Upper lobe of left lung (tissue), 6 donors: ENCODE measurements around the gene AQP12B. TPM values are rescaled to one million over a fixed set of nuclear protein-coding genes. Genes with fewer than 3 reads are reported as not detected.

Experiments
- ATAC-seq, 2 donors: fragments of 200-7000 bp; cut with Tn5 transposase; one replicate each; pipeline ENCODE4 v1.9.1; 2022; ENCODE audit warnings: mild to moderate bottlenecking in 2 of 2, moderate library complexity in 2 of 2; ENCODE audit not compliant: low FRiP score in 2 of 2
- DNase-seq, 2 donors: peaks; one replicate each; pipeline ENCODE4 v3.0.0-alpha.2; 2019 to 2020
- H3K27ac ChIP-seq, 4 donors: fragments of 200-600 bp; sonication (generic); one replicate each; pipeline ENCODE4 v1.5.1; 2016 to 2019
- H3K27me3 ChIP-seq, 4 donors: fragments of 200-600 bp; sonication (generic); one replicate each; pipeline ENCODE4 v1.5.1; 2017 to 2019
- H3K36me3 ChIP-seq, 4 donors: fragments of 200-600 bp; sonication (generic); one replicate each; pipeline ENCODE4 v1.5.1; 2016 to 2019
- H3K4me1 ChIP-seq, 4 donors: fragments of 200-600 bp; sonication (generic); one replicate each; pipeline ENCODE4 v1.5.1; 2018 to 2019
- H3K4me3 ChIP-seq, 4 donors: fragments of 200-600 bp; sonication (generic); one replicate each; pipeline ENCODE4 v1.5.1; 2017 to 2019; ENCODE audit warnings: mild to moderate bottlenecking in 2 of 4, moderate library complexity in 1 of 4
- H3K9me3 ChIP-seq, 4 donors: fragments of 200-600 bp; sonication (generic); one replicate each; pipeline ENCODE4 v1.5.1; 2018 to 2019
- CTCF ChIP-seq, 6 experiments: fragments of 450-650 bp in 4 of 6; fragments of 200-600 bp in 2 of 6; sonication (generic) in 2 of 6; IDR thresholded peaks; one replicate each; pipeline ENCODE4 v1.5.1; 2016 to 2019; ENCODE audit warnings: antibody characterized with exemption in 6 of 6
- EP300 ChIP-seq, 4 donors: sonication (generic); formaldehyde crosslinking; IDR thresholded peaks; one replicate each; pipeline ENCODE4 v1.5.1; 2017; ENCODE audit warnings: antibody characterized with exemption in 4 of 4, control low read depth in 2 of 4
- POLR2A ChIP-seq, 4 donors: fragments of 450-650 bp; IDR thresholded peaks; one replicate each; pipeline ENCODE4 v1.5.1; 2016 to 2017; ENCODE audit warnings: antibody characterized with exemption in 4 of 4, mild to moderate bottlenecking in 2 of 4
- POLR2AphosphoS5 ChIP-seq, 2 donors: sonication (generic); formaldehyde crosslinking; IDR thresholded peaks; one replicate each; pipeline ENCODE4 v1.5.1; 2017; ENCODE audit warnings: antibody characterized with exemption in 2 of 2
- WGBS, 2 donors: methylation state at CpG; one replicate each; pipeline ENCODE4 v1.1.5; 2017 to 2018; 5-methylcytosine and 5-hydroxymethylcytosine counted together
- total RNA-seq, 6 donors: library from RNA; depleted of rRNA in 4 of 6; stranded (reverse); fragments of >200 nt in 4 of 6; gene quantifications; one replicate each; pipeline versions ENCODE4 v1.1.0 to v1.2.1, GENCODE V29; 2016 to 2021
- donor health status: DM: no; HTN: no; CAD: no; lungs with moderate emphysema.
- donor health status: DM: no; HTN: yes; CAD: no; lungs with severe emphysema.

Gene AQP12B
- total RNA-seq, 6 donors from 2014 or later: not detected

GRCh38 chr2:240645346-240645745 lies 37.3 kb downstream of the AQP12B start:
- DNase-seq: peak in 1 of 2 donors; percentile 47
- no peaks in the 10 kb centered on the region for H3K27me3 ChIP-seq
- no peaks in the 10 kb centered on the region for H3K9me3 ChIP-seq
- TF ChIP-seq EP300 (IDR thresholded peaks at IDR 0.05): no peak
- TF ChIP-seq POLR2AphosphoS5 (IDR thresholded peaks at IDR 0.05): no peak
- TF ChIP-seq POLR2A (IDR thresholded peaks at IDR 0.05): no peak
- TF ChIP-seq CTCF (IDR thresholded peaks at IDR 0.05): no peak
- H3K27ac ChIP-seq: no peak overlapping the region
- 85 to 93% methylated on average over 3 to 10 of the region's 10 CpGs for WGBS, 2 donors
- no peak for ATAC-seq
- H3K4me1 ChIP-seq: no peaks in the 10 kb centered on the region
- H3K4me3 ChIP-seq: no peak overlapping the region
- no peaks in the 10 kb centered on the region for H3K36me3 ChIP-seq

- Histone ChIP-seq H3K4me3 (no peak overlapping the region), H3K4me1 (no peaks in the 10 kb centered on the region), H3K9me3 (no peaks in the 10 kb centered on the region), H3K36me3 (no peaks in the 10 kb centered on the region), H3K27me3 (no peaks in the 10 kb centered on the region), H3K27ac (no peak overlapping the region)
- ATAC-seq (no peak), DNase-seq (peak in 1 of 2 donors; percentile 52)
- WGBS, 2 donors: 0 to 58% methylated on average over 1 to 8 of the region's 8 CpGs
- TF ChIP-seq CTCF (IDR thresholded peaks at IDR 0.05) (no peak), EP300 (IDR thresholded peaks at IDR 0.05) (no peak), POLR2AphosphoS5 (IDR thresholded peaks at IDR 0.05) (no peak), POLR2A (IDR thresholded peaks at IDR 0.05) (no peak)
Measured at GRCh38 chr2:240644859-240645301, 37.8 kb downstream of the AQP12B start.

- no peaks in the 10 kb centered on the region for H3K9me3 ChIP-seq
- H3K4me1 ChIP-seq: no peaks in the 10 kb centered on the region
- no peak overlapping the region for H3K4me3 ChIP-seq
- ATAC-seq (no peak), DNase-seq (no peak)
- TF ChIP-seq EP300 (IDR thresholded peaks at IDR 0.05): no peak
- TF ChIP-seq CTCF (IDR thresholded peaks at IDR 0.05): no peak
- TF ChIP-seq POLR2AphosphoS5 (IDR thresholded peaks at IDR 0.05): no peak
- no peak for TF ChIP-seq POLR2A (IDR thresholded peaks at IDR 0.05)
- H3K36me3 ChIP-seq: no peaks in the 10 kb centered on the region
- H3K27ac ChIP-seq: no peak overlapping the region
- WGBS, 2 donors: 51 to 73% methylated on average over 10 to 14 of the region's 14 CpGs
- H3K27me3 ChIP-seq: no peaks in the 10 kb centered on the region
Measured at GRCh38 chr2:240644171-240644651, 38.5 kb downstream of the AQP12B start.

GRCh38 chr2:240643811-240644150 lies 38.9 kb downstream of the AQP12B start:
- TF ChIP-seq EP300 (IDR thresholded peaks at IDR 0.05) (no peak), POLR2A (IDR thresholded peaks at IDR 0.05) (no peak), CTCF (IDR thresholded peaks at IDR 0.05) (no peak), POLR2AphosphoS5 (IDR thresholded peaks at IDR 0.05) (no peak)
- 79 to 86% methylated on average over 8 to 15 of the region's 15 CpGs for WGBS, 2 donors
- H3K4me3 ChIP-seq: no peak overlapping the region
- H3K27me3 ChIP-seq: no peaks in the 10 kb centered on the region
- no peak for DNase-seq
- no peaks in the 10 kb centered on the region for H3K9me3 ChIP-seq
- no peaks in the 10 kb centered on the region for H3K36me3 ChIP-seq
- no peaks in the 10 kb centered on the region for H3K4me1 ChIP-seq
- no peak for ATAC-seq
- H3K27ac ChIP-seq: no peak overlapping the region

- Histone ChIP-seq H3K36me3 (no peaks in the 10 kb centered on the region), H3K4me1 (no peaks in the 10 kb centered on the region), H3K4me3 (no peak overlapping the region), H3K9me3 (no peaks in the 10 kb centered on the region), H3K27ac (no peak overlapping the region), H3K27me3 (no peaks in the 10 kb centered on the region)
- DNase-seq (peak in 1 of 2 donors; percentile 63), ATAC-seq (no peak)
- TF ChIP-seq EP300 (IDR thresholded peaks at IDR 0.05) (no peak), POLR2A (IDR thresholded peaks at IDR 0.05) (no peak), POLR2AphosphoS5 (IDR thresholded peaks at IDR 0.05) (no peak), CTCF (IDR thresholded peaks at IDR 0.05) (no peak)
- WGBS, 2 donors: 67 to 91% methylated on average over 4 to 13 of the region's 13 CpGs
Measured at GRCh38 chr2:240643093-240643810, 39.4 kb downstream of the AQP12B start.
